Right lobe of liver (tissue), 6 donors: Measurements from ENCODE around the gene CYFIP2. TPM values are rescaled to one million over a fixed set of nuclear protein-coding genes. Genes with fewer than 3 reads are reported as not detected.

Experiments used
- ATAC-seq, 4 donors: fragments of 200-7000 bp; cut with Tn5 transposase; one replicate each; pipeline ENCODE4 v1.9.1; 2020; ENCODE audit warnings: mild to moderate bottlenecking in 4 of 4, moderate library complexity in 4 of 4
- DNase-seq, 3 donors: peaks; one replicate each; pipeline ENCODE4 v3.0.0-alpha.2; 2020
- H3K27ac ChIP-seq, 3 donors: fragments of 200-600 bp; one replicate each; pipeline ENCODE4 v1.8.0; 2022
- H3K27me3 ChIP-seq, 2 donors: fragments of 200-600 bp; one replicate each; pipeline ENCODE4 v1.8.0; 2022
- H3K36me3 ChIP-seq, 4 donors: fragments of 200-600 bp; sonication (generic) in 1 of 4; one replicate each; pipeline versions ENCODE4 v1.5.1 to v1.8.0; 2017 to 2022; ENCODE audit warnings: control low read depth in 1 of 4
- H3K4me1 ChIP-seq, 4 donors: fragments of 200-600 bp; sonication (generic) in 1 of 4; one replicate each; pipeline versions ENCODE4 v1.5.1 to v1.8.0; 2017 to 2022; ENCODE audit warnings: control low read depth in 1 of 4
- H3K4me3 ChIP-seq, 3 donors: fragments of 200-600 bp; one replicate each; pipeline ENCODE4 v1.8.0; 2022
- H3K9me3 ChIP-seq, 4 donors: fragments of 200-600 bp; sonication (generic) in 1 of 4; one replicate each; pipeline versions ENCODE4 v1.5.1 to v1.8.0; 2017 to 2022; ENCODE audit warnings: control low read depth in 1 of 4
- CTCF ChIP-seq, 4 donors: fragments of 200-600 bp in 3 of 4; fragments of 450-650 bp in 1 of 4; IDR thresholded peaks; one replicate each; pipeline versions ENCODE4 v1.5.1 to v1.8.0; 2016 to 2022; ENCODE audit warnings: antibody characterized with exemption in 4 of 4, mild to moderate bottlenecking in 2 of 4
- POLR2A ChIP-seq: fragments of 450-650 bp; IDR thresholded peaks from one replicate; pipeline ENCODE4 v1.6.1; 2017; ENCODE audit warnings: antibody characterized with exemption, mild to moderate bottlenecking
- WGBS: methylation state at CpG from one replicate; pipeline ENCODE4 v1.1.6; 2018; ENCODE audit warnings: low coverage, low lambda C conversion rate; ENCODE audit not compliant: insufficient coverage; ENCODE audit errors: missing lambda C conversion rate; 5-methylcytosine and 5-hydroxymethylcytosine counted together
- intact Hi-C, 2 donors: fragments of 100-400 bp; cut with DNase I; formaldehyde crosslinking; loops; one replicate each; pipeline versions ENCODE4 v1.11.2 to v1.14.1; 2022
- total RNA-seq, 6 experiments: library from RNA; depleted of rRNA in 2 of 6; stranded (reverse); fragments of >200 nt in 2 of 6; fragmentation: NEBNext Ultra II Directional in 3 of 6; extraction: Animal tissue kit (Norgen Biotek cat#: 25700) in 3 of 6; gene quantifications; one replicate each; pipeline versions ENCODE4 v1.1.0 to v1.2.4, GENCODE V29; 2016 to 2023
- donor health status: DM: no; HTN: yes; CAD: no.
- donor health status: DM: no; HTN: no; CAD: no.
- donor health status: DM: no; HTN: no; CAD: no.
- donor health status: DM: no; HTN: yes; CAD: no.
- donor health status: DM: no; HTN: yes; CAD: no.

CYFIP2 gene
- total RNA-seq, 6 experiments from 2014 or later, result 20.6 to 89.1 (median 49.6) TPM

- peaks cover 0 to 6% (median 0%) of the 10 kb centered on the region in 4 donors for H3K36me3 ChIP-seq
- WGBS, result 85% methylated on average over 5 of the region's 5 CpGs
- ATAC-seq (no peak), DNase-seq (no peak)
- intact Hi-C loops, result no loop called here
- H3K4me1 ChIP-seq, result no peaks in the 10 kb centered on the region
- H3K4me3 ChIP-seq, result no peak overlapping the region
- H3K9me3 ChIP-seq, result no peaks in the 10 kb centered on the region
- H3K27me3 ChIP-seq, result no peaks in the 10 kb centered on the region
- TF ChIP-seq POLR2A (no peak), CTCF (IDR thresholded peaks at IDR 0.05) (no peak)
- H3K27ac ChIP-seq, result no peak overlapping the region
Measured at GRCh38 chr5:157390133-157390532, 124.2 kb downstream of the CYFIP2 start.

- H3K27ac ChIP-seq, result no peak overlapping the region
- H3K27me3 ChIP-seq, result no peaks in the 10 kb centered on the region
- H3K4me1 ChIP-seq, result no peaks in the 10 kb centered on the region
- DNase-seq, result no peak
- ATAC-seq, result peak in 3 of 4 donors; percentile 17 to 29 (median 23)
- 69% methylated on average over 13 of the region's 15 CpGs for WGBS
- H3K4me3 ChIP-seq, result no peak overlapping the region
- H3K9me3 ChIP-seq, result no peaks in the 10 kb centered on the region
- TF ChIP-seq POLR2A (no peak), CTCF (IDR thresholded peaks at IDR 0.05) (no peak)
- intact Hi-C loops, result no loop called here
- peaks cover 0 to 6% (median 0%) of the 10 kb centered on the region in 4 donors for H3K36me3 ChIP-seq
Measured at GRCh38 chr5:157390551-157391297, 124.8 kb downstream of the CYFIP2 start.

- no peak overlapping the region for H3K27ac ChIP-seq
- no peak for ATAC-seq
Measured at GRCh38 chr5:157398305-157398704, 132.4 kb downstream of the CYFIP2 start.

GRCh38 chr5:157400741-157401495, 135.0 kb downstream of the CYFIP2 start:
- H3K27me3 ChIP-seq, result no peaks in the 10 kb centered on the region
- H3K27ac ChIP-seq, result no peak overlapping the region
- no peaks in the 10 kb centered on the region for H3K9me3 ChIP-seq
- no peaks in the 10 kb centered on the region for H3K4me1 ChIP-seq
- no peak for TF ChIP-seq POLR2A
- no peak for TF ChIP-seq CTCF (IDR thresholded peaks at IDR 0.05)
- intact Hi-C loops, result no loop called here
- H3K4me3 ChIP-seq, result no peak overlapping the region
- DNase-seq (no peak), ATAC-seq (no peak)
- 49% methylated on average over 3 of the region's 5 CpGs for WGBS
- no peaks in the 10 kb centered on the region for H3K36me3 ChIP-seq

More at GRCh38 chr5:157398305-157398704, 132.4 kb downstream of the CYFIP2 start:
- TF ChIP-seq CTCF (IDR thresholded peaks at IDR 0.05) (no peak), POLR2A (no peak)
- no peak for DNase-seq
- intact Hi-C loops, result no loop called here
- Histone ChIP-seq H3K9me3 (no peaks in the 10 kb centered on the region), H3K4me1 (no peaks in the 10 kb centered on the region), H3K27me3 (no peaks in the 10 kb centered on the region), H3K4me3 (no peak overlapping the region), H3K36me3 (no peaks in the 10 kb centered on the region)
